Measurements from ENCODE around the gene SULT1C3.
"Not testable (repeated sequence)": the region's sequence is repeated elsewhere in the genome, so short reads cannot be mapped to it uniquely, and the experiment has no call there.

Gene SULT1C3

DNA sequence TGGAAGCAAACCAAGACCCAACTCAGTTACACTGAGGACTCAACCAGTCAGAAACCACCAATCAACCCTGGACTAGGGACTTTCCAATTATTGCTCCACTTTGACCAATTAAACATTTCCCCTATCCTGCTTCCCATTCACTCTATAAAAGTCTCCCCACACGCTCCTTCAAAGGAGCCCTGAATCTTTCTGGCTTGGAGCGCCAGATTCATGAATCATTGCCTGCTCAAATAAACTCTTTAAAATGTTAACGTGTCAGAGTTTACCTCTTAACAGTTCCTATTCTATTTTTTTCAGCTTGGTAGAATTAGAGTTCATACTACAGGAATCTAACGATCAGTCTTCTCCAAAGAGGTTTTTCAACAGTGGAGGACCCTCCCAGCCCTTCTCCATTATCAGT is 28.2 kb downstream of the SULT1C3 start:
- no peak overlapping the region for H3K4me3 ChIP-seq (ENCODE audit: low read length)
- TF ChIP-seq ZNF274 (IDR thresholded peaks at IDR 0.05; ENCODE audit: low read depth, low read length) = no peak

DNA sequence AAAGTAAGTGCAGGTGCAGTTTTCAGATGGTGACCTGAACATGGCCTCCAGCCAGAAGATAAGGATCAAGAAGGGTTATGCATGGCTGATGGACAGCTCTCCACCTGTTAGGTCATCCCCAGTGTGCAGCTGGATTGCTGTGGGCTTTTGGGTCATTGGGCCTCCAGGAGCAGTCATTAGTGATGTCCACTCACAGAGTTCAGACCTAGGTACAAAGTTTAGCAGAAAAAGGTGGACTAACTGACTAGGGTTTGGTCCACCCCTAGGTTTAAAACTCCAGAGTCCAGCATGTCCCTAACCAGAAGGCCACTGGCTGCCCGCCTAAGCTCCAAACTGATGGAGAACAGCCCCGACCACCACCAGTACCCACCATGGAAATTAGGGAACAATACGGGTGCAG is 30.6 kb downstream of the SULT1C3 start:
- TF ChIP-seq ZNF274 (IDR thresholded peaks at IDR 0.05; ENCODE audit: low read depth, low read length) = no peak
- H3K4me3 ChIP-seq (ENCODE audit: low read length) = no peak overlapping the region

DNA sequence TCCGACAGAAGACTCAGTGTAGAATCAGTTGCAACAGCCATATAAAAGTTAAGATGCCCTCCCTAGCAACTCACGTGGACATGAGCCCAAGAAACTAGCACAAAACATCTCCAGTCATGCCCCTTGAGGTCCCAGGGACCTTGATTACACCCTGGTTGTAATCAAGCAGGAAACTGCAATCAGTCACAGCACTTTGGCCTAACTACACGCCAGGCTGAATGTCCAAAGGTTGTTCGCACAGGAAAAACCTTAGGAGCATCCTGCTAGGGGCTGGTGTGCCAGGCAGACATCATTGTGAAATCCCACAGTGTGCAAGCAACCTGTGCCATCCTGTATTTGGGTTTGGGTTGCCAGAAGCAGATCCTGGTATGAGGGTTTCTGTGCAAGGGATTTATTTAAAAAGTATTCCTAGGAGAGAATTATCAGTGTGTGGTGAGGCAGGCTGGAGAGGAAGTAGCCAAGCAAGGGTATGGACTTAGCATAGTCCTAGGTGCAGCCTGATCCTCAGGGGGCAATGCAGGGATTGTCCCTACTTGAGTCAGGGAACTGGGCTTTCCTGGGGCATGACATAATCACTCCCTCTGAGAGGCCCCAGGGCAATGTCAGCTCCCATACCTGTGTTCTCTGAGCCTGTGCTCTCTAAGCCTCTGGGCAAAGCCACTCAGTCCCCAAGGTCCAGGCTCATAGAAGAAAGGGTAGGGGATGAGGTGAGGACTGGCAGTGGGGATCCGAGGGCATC is 31.2 kb downstream of the SULT1C3 start:
- H3K4me3 ChIP-seq (ENCODE audit: low read length) = no peak overlapping the region
- TF ChIP-seq ZNF274 (IDR thresholded peaks at IDR 0.05; ENCODE audit: low read depth, low read length) = no peak

DNA sequence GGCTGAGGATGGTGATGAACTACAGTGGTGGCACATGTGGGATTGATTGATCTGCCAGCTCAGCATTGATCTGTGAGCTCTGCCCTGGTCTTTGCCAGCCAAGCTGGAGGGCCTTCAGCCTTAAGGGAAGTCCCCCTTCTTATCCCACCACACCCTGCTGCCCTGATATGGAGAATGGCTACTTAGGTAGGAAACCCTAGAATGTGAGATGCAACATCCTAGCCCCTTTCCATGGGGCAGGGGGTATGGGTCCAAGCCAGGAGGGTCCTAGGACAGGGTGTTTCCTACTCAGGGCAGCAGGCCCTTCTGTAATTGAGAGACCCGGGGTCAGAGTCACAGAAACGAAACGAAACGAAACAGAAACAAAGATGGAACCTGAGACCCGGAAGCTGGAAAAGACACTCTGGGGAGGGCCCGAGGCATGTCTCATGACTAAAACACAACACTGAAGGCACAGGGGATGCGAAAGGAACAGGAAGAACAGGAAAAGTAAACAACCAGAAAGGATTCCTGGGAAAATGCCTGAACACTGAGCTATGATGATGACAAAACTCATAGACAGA is 32.0 kb downstream of the SULT1C3 start:
- no peak overlapping the region for H3K4me3 ChIP-seq (ENCODE audit: low read length)
- TF ChIP-seq ZNF274 (IDR thresholded peaks at IDR 0.05; ENCODE audit: low read depth, low read length) = no peak

DNA sequence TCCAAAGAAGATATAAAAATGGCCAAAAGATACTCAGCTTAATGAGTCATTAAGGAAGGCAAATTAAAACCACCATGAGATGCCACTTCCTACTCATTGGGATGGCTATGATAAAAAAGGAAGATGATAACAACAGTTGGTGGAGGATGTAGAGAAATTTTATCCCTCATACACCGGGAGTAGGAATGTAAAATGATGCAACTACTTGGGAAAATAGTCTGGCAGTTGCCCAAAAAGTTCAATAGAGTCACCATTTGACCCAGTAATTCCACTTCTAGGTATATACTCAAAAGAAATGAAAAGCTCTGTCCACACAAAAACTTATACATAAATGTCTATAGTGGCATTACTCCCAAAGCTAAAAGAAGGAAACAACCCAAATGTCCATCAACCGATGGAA is 38.9 kb downstream of the SULT1C3 start:
- no peak overlapping the region for H3K4me3 ChIP-seq (ENCODE audit: low read length)
- no peak for TF ChIP-seq ZNF274 (IDR thresholded peaks at IDR 0.05; ENCODE audit: low read depth, low read length)

DNA sequence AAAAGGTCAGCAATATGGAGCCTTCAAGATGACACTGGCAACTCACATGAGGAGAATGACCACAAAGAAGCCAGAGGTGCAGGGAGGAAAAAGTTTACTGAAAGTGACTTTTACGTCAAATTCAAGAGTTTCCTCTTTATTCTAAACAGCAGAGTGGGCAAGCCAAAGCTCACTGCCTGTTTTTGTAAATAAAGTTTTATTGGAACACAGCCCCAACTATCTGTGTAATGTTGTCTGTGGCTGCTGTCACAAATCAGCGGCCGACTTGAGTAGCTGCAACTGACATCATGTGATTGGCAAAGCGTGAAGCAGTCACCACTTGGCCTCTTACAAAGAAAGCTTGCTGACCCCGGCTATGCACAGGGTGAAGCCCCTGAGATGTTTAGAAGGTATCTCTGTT is 39.7 kb downstream of the SULT1C3 start:
- no peak overlapping the region for H3K4me3 ChIP-seq (ENCODE audit: low read length)
- no peak for TF ChIP-seq ZNF274 (IDR thresholded peaks at IDR 0.05; ENCODE audit: low read depth, low read length)

DNA sequence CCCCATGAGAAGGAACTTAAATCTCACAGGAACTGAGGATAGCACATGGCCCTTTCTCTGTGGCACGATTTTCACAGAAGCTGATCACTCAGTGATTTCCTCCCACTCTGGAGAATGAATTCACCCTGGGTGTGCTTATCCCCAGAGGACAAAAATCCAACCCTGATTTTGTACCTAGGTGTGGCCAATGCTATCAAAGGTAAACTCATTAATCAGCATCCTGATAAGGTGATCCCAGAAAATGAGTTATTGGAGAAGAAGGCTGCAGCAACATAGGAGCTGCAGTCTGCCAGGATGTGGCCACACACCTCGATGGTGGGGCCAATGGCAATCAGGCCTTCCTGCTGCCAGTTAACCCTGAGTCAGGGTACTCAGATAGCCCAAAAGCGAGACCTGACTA is 40.7 kb downstream of the SULT1C3 start:
- no peak for TF ChIP-seq ZNF274 (IDR thresholded peaks at IDR 0.05; ENCODE audit: low read depth, low read length)
- H3K4me3 ChIP-seq (ENCODE audit: low read length) = no peak overlapping the region

DNA sequence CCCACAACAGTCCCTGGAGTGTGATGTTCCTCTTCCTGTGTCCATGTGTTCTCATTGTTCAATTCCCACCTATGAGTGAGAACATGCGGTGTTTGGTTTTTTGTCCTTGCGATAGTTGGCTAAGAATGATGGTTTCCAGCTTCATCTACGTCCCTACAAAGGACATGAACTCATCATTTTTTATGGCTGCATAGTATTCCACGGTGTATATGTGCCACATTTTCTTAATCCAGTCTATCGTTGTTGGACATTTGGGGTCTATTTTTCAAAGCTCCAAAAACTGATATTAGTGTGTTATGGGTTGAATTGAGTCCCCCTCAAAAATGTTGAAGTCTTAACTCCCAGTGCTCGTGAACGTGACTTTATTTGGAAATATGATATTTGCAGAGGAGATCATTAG is 44.8 kb downstream of the SULT1C3 start:
- not testable (repeated sequence) for H3K4me3 ChIP-seq (ENCODE audit: low read length)

DNA sequence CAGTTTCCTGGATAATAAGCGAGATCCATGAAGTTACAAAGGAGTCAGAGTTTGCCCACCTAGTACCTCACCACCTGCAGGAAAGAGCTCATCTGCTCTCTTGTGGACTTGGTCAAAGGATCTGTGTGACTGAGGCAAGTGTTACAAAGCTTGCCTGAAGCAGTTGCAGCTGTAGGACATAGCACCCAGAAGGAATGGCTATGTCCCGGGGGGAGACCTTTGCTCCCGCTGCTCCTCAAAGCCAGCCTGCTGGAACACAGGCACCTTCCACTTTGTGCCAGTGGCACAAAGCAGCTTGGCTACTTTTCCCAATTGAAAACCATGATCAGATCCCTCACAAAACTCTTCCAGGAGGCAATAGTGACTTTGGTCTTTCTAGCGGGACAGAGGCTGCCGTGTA is 45.8 kb downstream of the SULT1C3 start:
- H3K4me3 ChIP-seq (ENCODE audit: low read length) = no peak overlapping the region
- TF ChIP-seq ZNF274 (IDR thresholded peaks at IDR 0.05; ENCODE audit: low read depth, low read length) = no peak

DNA sequence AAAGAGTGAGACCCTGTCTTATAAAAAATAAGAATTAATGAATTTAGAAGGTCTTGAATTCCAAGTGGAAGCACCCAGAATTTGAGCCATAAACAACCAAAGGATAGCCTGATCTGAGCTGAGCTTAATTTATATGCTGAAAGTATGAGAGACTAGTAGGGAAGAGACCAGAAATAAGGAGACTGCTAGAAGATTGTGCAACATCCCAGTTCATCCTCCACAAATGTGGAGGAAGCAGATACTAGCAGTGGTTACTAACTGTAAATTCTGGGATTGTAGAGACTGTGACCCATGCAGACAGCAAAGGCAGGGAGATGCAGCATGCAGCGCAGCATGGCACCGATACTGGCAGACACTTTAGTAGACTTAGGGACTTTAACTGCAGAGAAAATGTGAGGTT is 47.4 kb downstream of the SULT1C3 start:
- no peak overlapping the region for H3K4me3 ChIP-seq (ENCODE audit: low read length)
- TF ChIP-seq ZNF274 (IDR thresholded peaks at IDR 0.05; ENCODE audit: low read depth, low read length) = no peak

DNA sequence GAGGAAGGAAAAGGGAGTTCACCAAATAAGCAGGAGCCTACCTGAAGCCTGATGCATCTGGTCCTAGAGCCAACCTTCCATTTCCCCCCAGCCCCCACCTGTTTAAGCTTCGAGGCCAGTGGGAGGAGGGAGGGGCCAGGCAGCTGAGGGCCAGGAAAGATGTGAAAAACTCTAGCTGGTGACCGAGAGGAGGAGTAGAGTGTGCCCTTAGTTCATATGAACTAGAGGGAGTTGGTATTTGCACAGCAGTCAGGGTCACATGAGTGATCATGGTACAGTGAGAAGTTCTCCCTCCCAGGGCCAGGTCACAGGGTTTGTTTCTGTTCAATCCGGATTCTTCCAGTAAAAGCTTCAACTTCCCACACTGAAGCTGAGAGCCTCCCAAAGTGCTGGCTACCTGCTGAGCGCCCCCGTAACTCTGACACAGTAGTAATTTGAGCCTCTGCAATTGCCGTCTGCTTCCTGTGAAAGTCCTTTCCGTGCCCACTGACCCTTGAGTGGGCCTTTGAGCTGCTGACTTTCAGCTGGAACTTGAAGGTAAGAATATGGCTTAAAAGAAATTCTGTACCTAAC is 48.9 kb downstream of the SULT1C3 start, which contains the start of gene SULT1C2:
SULT1C2 (plus strand) TSS at position 362 of the 573 bp plus-strand sequence. CDS start 4,773 bp downstream, outside the sequence.
- no peak within 1 kb of the TSS for H3K4me3 ChIP-seq (ENCODE audit: low read length)
- no peak for TF ChIP-seq ZNF274 (IDR thresholded peaks at IDR 0.05; ENCODE audit: low read depth, low read length)

DNA sequence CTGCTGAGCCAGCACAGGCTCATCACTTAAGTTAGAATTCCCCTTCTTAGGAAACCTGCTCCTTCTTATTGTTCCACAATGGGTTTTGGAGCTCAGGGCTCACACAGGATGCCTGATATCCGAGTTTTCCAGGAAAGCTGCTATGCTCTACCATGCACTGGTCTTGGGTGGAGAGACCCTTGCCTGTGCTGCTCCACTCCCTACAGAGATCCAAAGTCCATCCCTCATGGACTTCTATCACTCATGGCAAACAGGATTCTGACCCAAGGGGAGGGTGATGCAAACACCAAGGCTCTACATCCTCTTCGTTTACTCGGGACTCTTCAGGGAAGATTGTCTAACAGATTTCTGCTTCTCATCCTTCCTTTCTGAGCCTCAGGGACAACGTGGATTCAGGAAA is 54.1 kb downstream of the SULT1C3 start:
- H3K4me3 ChIP-seq (ENCODE audit: low read length) = no peak overlapping the region
- TF ChIP-seq ZNF274 (IDR thresholded peaks at IDR 0.05; ENCODE audit: low read depth, low read length) = no peak

DNA sequence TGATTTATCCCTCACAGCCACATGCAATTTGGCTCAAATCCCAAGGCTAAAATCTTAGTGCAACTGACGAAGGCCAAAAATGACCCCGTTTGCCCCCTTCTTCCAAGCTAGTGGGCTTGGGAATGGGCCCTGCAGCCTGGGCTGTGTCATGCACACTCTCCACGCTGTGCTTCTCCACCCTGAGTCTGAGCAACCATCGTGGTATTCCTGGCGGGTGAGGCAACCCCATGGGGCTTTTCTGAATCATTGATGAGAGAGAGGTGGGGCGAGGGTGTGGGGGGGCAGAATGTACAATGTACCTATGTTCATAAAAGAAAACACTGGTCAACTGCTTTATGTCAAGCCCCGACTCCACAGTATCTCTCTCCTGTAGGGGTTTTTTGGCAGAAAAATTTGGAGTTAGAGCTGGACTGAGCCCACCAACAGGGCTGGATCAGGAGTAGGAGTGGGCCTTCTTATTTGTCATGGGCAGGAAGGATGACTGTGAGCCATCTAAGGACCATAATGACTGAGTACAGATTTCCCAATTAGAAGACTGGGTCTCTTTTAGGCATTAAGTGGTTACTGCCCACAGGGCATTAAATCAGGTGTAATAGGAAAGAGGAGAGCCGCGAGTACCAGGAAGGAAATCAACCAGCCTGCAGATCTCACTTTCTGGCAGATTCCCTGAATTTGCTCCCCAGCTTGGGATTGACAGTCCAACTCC is 57.8 kb downstream of the SULT1C3 start:
- no peak for TF ChIP-seq ZNF274 (IDR thresholded peaks at IDR 0.05; ENCODE audit: low read depth, low read length)
- no peak overlapping the region for H3K4me3 ChIP-seq (ENCODE audit: low read length)

DNA sequence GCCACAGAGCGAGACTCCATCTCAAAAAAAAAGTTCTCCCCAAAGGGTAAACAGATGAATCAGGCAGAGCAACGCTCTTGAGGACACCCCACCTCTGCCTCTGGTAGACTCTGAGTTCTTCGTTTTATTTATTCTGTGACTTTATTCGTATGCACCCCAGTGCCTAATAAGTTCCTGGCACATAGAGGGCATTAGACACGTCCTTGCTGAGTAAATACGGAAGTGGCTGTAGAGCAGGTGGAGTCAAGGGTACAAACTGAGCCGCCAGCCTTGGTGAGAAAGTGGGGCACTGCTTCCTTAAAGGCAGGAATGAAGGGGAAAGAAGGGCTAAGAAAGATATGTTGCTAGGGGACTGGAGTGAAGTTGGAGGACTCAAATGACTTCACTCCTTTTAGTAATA is 61.8 kb downstream of the SULT1C3 start:
- H3K4me3 ChIP-seq (ENCODE audit: low read length) = no peak overlapping the region
- TF ChIP-seq ZNF274 (IDR thresholded peaks at IDR 0.05; ENCODE audit: low read depth, low read length) = no peak

DNA sequence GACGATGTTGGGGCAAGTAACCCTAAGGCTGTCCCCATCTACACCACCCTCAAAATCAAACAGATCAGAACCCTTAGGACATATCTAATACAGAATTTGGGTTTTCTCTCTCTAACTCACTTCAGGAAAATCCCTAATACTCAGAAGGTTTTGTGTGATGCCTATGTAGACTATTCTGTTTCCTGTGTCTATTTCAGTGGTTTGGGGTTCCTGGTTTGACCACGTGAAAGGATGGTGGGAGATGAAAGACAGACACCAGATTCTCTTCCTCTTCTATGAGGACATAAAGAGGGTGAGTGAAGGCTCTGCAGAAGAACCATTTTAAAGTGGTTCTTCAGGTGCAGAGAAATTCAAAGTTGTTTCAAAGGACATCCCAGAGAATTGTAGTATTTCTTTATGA is 65.2 kb downstream of the SULT1C3 start:
- no peak for TF ChIP-seq ZNF274 (IDR thresholded peaks at IDR 0.05; ENCODE audit: low read depth, low read length)

More for the DNA sequence above, 65.2 kb downstream of the SULT1C3 start:
- H3K4me3 ChIP-seq (ENCODE audit: low read length) = no peak overlapping the region
